Neural progenitor cell (in vitro differentiated cells): ENCODE data around the gene MAST2. TPM values are rescaled to one million over a fixed set of nuclear protein-coding genes. Genes with fewer than 3 reads are reported as not detected.

Experiments used
- DNase-seq: peaks from one replicate; pipeline ENCODE4 v3.0.0-alpha.2; 2016; ENCODE audit warnings: low spot score
- H2AFZ ChIP-seq: fragments of 200-600 bp; sonication (generic); replicated peaks from 2 replicates; pipeline ENCODE4 v1.6.1; 2016; ENCODE audit warnings: antibody characterized with exemption
- H3F3A ChIP-seq: fragments of 200-600 bp; sonication (generic); 2 replicates; pipeline ENCODE4 v1.6.1; 2016; ENCODE audit warnings: antibody characterized with exemption, low read depth
- H3K27ac ChIP-seq: fragments of 200-600 bp; sonication (generic); 2 replicates; pipeline ENCODE4 v1.5.1; 2016; ENCODE audit warnings: mild to moderate bottlenecking
- H3K27me3 ChIP-seq: fragments of 200-600 bp; sonication (generic); 2 replicates; pipeline ENCODE4 v1.6.1; 2016; ENCODE audit warnings: mild to moderate bottlenecking, moderate library complexity
- H3K36me3 ChIP-seq: fragments of 200-600 bp; sonication (generic); 2 replicates; pipeline ENCODE4 v1.5.1; 2016
- H3K4me1 ChIP-seq: fragments of 200-600 bp; sonication (generic); 2 replicates; pipeline ENCODE4 v1.6.1; 2016; ENCODE audit warnings: mixed run types
- H3K4me2 ChIP-seq: fragments of 200-600 bp; sonication (generic); 2 replicates; pipeline ENCODE4 v1.6.1; 2016
- H3K4me3 ChIP-seq: fragments of 200-600 bp; sonication (generic); 2 replicates; pipeline ENCODE4 v1.5.1; 2016
- H3K79me2 ChIP-seq: fragments of 200-600 bp; sonication (generic); 2 replicates; pipeline ENCODE4 v1.6.1; 2016; ENCODE audit warnings: low read depth
- H3K9ac ChIP-seq: fragments of 200-600 bp; sonication (generic); 2 replicates; pipeline ENCODE4 v1.6.1; 2016
- H3K9me3 ChIP-seq: fragments of 200-600 bp; sonication (generic); 2 replicates; pipeline ENCODE4 v1.5.1; 2016; ENCODE audit warnings: low read depth
- H4K20me1 ChIP-seq: fragments of 200-600 bp; sonication (generic); 2 replicates; pipeline ENCODE4 v1.6.1; 2016; ENCODE audit warnings: low read depth
- H3K27ac Mint-ChIP-seq: 3 replicates; pipeline ENCODE4 v1.8.0; 2021; ENCODE audit warnings: mixed read lengths
- H3K27me3 Mint-ChIP-seq: 2 replicates; pipeline ENCODE4 v1.8.0; 2022; ENCODE audit warnings: low read depth, mild to moderate bottlenecking, inconsistent platforms, moderate library complexity, mixed read lengths; ENCODE audit not compliant: insufficient read depth
- H3K36me3 Mint-ChIP-seq: 3 replicates; pipeline ENCODE4 v1.8.0; 2021; ENCODE audit warnings: mixed read lengths
- H3K4me1 Mint-ChIP-seq: 3 replicates; pipeline ENCODE4 v1.8.0; 2021; ENCODE audit warnings: mixed read lengths
- H3K4me3 Mint-ChIP-seq: 3 replicates; pipeline ENCODE4 v1.8.0; 2021; ENCODE audit warnings: mild to moderate bottlenecking, moderate library complexity, mixed read lengths
- H3K9me3 Mint-ChIP-seq: 3 replicates; pipeline ENCODE4 v1.8.0; 2020; ENCODE audit warnings: mixed read lengths
- CTCF ChIP-seq: fragments of 200-600 bp; sonication (generic); IDR thresholded peaks from 2 replicates; pipeline ENCODE4 v1.5.1; 2017; ENCODE audit warnings: antibody characterized with exemption, mild to moderate bottlenecking
- EZH2 ChIP-seq: fragments of 200-600 bp; sonication (generic); IDR thresholded peaks from 2 replicates; pipeline ENCODE4 v1.6.1; 2017; ENCODE audit warnings: antibody characterized with exemption, mild to moderate bottlenecking, moderate library complexity
- EZH2phosphoT487 ChIP-seq: fragments of 200-600 bp; sonication (generic); IDR thresholded peaks from 2 replicates; pipeline ENCODE4 v1.6.1; 2017; ENCODE audit warnings: antibody characterized with exemption
- total RNA-seq: library from RNA; depleted of rRNA; stranded (reverse); fragments of >200 nt; gene quantifications from 2 replicates; pipeline ENCODE4 v1.2.3, GENCODE V29; 2015; ENCODE audit warnings: low replicate concordance

Gene MAST2
- total RNA-seq, 1 donor from 2014 or later = 5.5 TPM

- no peak for TF ChIP-seq CTCF
- no peak for TF ChIP-seq EZH2
- no peak overlapping the region for H3K9ac ChIP-seq
- no peaks in the 10 kb centered on the region for H3K27me3 ChIP-seq
- H3K4me3 ChIP-seq = no peak overlapping the region
- peaks cover 53% of the 10 kb centered on the region for H3K79me2 ChIP-seq
- H3K27ac ChIP-seq = no peak overlapping the region
- no peaks in the 10 kb centered on the region for H3K9me3 ChIP-seq
- H3K27me3 Mint-ChIP-seq = peaks cover 2% of the 10 kb centered on the region
- peaks cover 11% of the 10 kb centered on the region for H4K20me1 ChIP-seq
- H2AFZ ChIP-seq = no peak overlapping the region
- peaks cover 9% of the 10 kb centered on the region for H3K4me1 Mint-ChIP-seq
- DNase-seq = no peak
- no peak overlapping the region for H3K4me2 ChIP-seq
- no peak overlapping the region for H3K27ac Mint-ChIP-seq
- H3K4me1 ChIP-seq = peaks cover under 1% of the 10 kb centered on the region
- no peaks in the 10 kb centered on the region for H3K36me3 ChIP-seq
- no peaks in the 10 kb centered on the region for H3F3A ChIP-seq
- no peak overlapping the region for H3K4me3 Mint-ChIP-seq
- H3K36me3 Mint-ChIP-seq = peaks cover 21% of the 10 kb centered on the region
- H3K9me3 Mint-ChIP-seq = no peaks in the 10 kb centered on the region
Measured at GRCh38 chr1:45809761-45810160, 6.3 kb downstream of the MAST2 start.

- Histone ChIP-seq H3K36me3 (no peaks in the 10 kb centered on the region), H2AFZ (no peak overlapping the region), H3K4me1 (no peaks in the 10 kb centered on the region), H3K27me3 (no peaks in the 10 kb centered on the region), H4K20me1 (no peaks in the 10 kb centered on the region), H3K79me2 (peaks cover 32% of the 10 kb centered on the region), H3K9me3 (no peaks in the 10 kb centered on the region), H3K4me2 (no peak overlapping the region), H3K9ac (no peak overlapping the region), H3F3A (no peaks in the 10 kb centered on the region), H3K27ac (no peak overlapping the region), H3K4me3 (no peak overlapping the region)
- H3K36me3 Mint-ChIP-seq = peaks cover 42% of the 10 kb centered on the region
- DNase-seq = no peak
- TF ChIP-seq CTCF = no peak
- TF ChIP-seq EZH2phosphoT487 = no peak
- no peak for TF ChIP-seq EZH2
- no peak overlapping the region for H3K4me3 Mint-ChIP-seq
- no peak overlapping the region for H3K27ac Mint-ChIP-seq
- H3K4me1 Mint-ChIP-seq = no peaks in the 10 kb centered on the region
- H3K9me3 Mint-ChIP-seq = peaks cover 15% of the 10 kb centered on the region
- H3K27me3 Mint-ChIP-seq = no peaks in the 10 kb centered on the region
Measured at GRCh38 chr1:45814776-45815175, 11.4 kb downstream of the MAST2 start.

- no peak overlapping the region for H3K4me3 ChIP-seq
- Mint-ChIP-seq H3K4me1 (no peaks in the 10 kb centered on the region), H3K27me3 (no peaks in the 10 kb centered on the region), H3K27ac (no peak overlapping the region), H3K36me3 (peaks cover 48% of the 10 kb centered on the region), H3K9me3 (peaks cover 23% of the 10 kb centered on the region), H3K4me3 (no peak overlapping the region)
- H3K27ac ChIP-seq = no peak overlapping the region
- TF ChIP-seq CTCF (no peak), EZH2 (no peak), EZH2phosphoT487 (no peak)
- no peaks in the 10 kb centered on the region for H3K36me3 ChIP-seq
- H3K27me3 ChIP-seq = no peaks in the 10 kb centered on the region
- H3K79me2 ChIP-seq = peaks cover 27% of the 10 kb centered on the region
- no peaks in the 10 kb centered on the region for H4K20me1 ChIP-seq
- no peak for DNase-seq
- H3K9me3 ChIP-seq = no peaks in the 10 kb centered on the region
- no peak overlapping the region for H2AFZ ChIP-seq
- H3K4me2 ChIP-seq = no peak overlapping the region
- no peak overlapping the region for H3K9ac ChIP-seq
- H3K4me1 ChIP-seq = no peaks in the 10 kb centered on the region
- no peaks in the 10 kb centered on the region for H3F3A ChIP-seq
Measured at GRCh38 chr1:45815667-45816458, 12.5 kb downstream of the MAST2 start.
